ENCODE data around the gene USP2. TPM values are rescaled to one million over a fixed set of nuclear protein-coding genes. Genes with fewer than 3 reads are reported as not detected.

Gene USP2
- total RNA-seq, 1 experiment from 2014 or later: 5.7 TPM

- Histone ChIP-seq H3K4me2 (ENCODE audit: insufficient read depth, insufficient read length, low read length) (peak overlapping the region; percentile 8), H3K9me3 (ENCODE audit: control insufficient read depth, low read depth, low read length) (no peaks in the 10 kb centered on the region), H2BK5ac (ENCODE audit: insufficient read length, low read length) (no peak overlapping the region), H3K27ac (ENCODE audit: insufficient read length, low read depth, low read length) (no peak overlapping the region), H3K9ac (ENCODE audit: extremely low read depth, insufficient read length, low read length) (no peak overlapping the region), H3K23ac (ENCODE audit: insufficient read length, low read depth, low read length) (no peak overlapping the region), H3K4me1 (ENCODE audit: insufficient read depth, low read length) (peaks cover 16% of the 10 kb centered on the region), H3T11ph (ENCODE audit: low read length) (no peak overlapping the region), H2BK20ac (ENCODE audit: low read depth, low read length, poor library complexity, severe bottlenecking) (no peak overlapping the region), H4K20me1 (ENCODE audit: control insufficient read depth, insufficient read depth, insufficient read length) (no peaks in the 10 kb centered on the region), H2AK5ac (ENCODE audit: insufficient read length, low read length) (no peak overlapping the region), H3K79me2 (ENCODE audit: insufficient read depth, low read length) (peaks cover 8% of the 10 kb centered on the region; the same call in 1 of the 2 replicates), H3K27me3 (ENCODE audit: insufficient read depth, low read length) (no peaks in the 10 kb centered on the region), H3K4ac (ENCODE audit: low read depth, low read length) (no peak overlapping the region), H2BK15ac (ENCODE audit: low read depth, low read length) (no peak overlapping the region), H3K14ac (ENCODE audit: insufficient read depth, low read length) (no peak overlapping the region), H3K79me1 (ENCODE audit: insufficient read depth, low read depth, low read length, poor library complexity, severe bottlenecking) (no peaks in the 10 kb centered on the region), H3K56ac (ENCODE audit: insufficient read length, low read depth, low read length) (no peak overlapping the region), H2BK120ac (ENCODE audit: low read depth, low read length, poor library complexity, severe bottlenecking) (no peak overlapping the region), H3K18ac (ENCODE audit: insufficient read length, low read depth, low read length) (no peak overlapping the region), H4K8ac (replicated peaks; ENCODE audit: insufficient read length, low read depth, low read length) (no peak overlapping the region), H2AFZ (ENCODE audit: low read length) (no peak overlapping the region), H2BK12ac (ENCODE audit: insufficient read length, low read depth, low read length) (peak overlapping the region; percentile 69), H4K91ac (ENCODE audit: insufficient read length, low read depth, low read length) (no peak overlapping the region), H4K5ac (ENCODE audit: insufficient read length, low read depth, low read length) (no peak overlapping the region), H3K23me2 (ENCODE audit: insufficient read length, low read depth, low read length, poor library complexity, severe bottlenecking) (peaks cover 3% of the 10 kb centered on the region)
- H3K27me3 Mint-ChIP-seq (ENCODE audit: low read depth): peaks cover 14% of the 10 kb centered on the region
- no peaks in the 10 kb centered on the region; a peak in 2 of 5 replicates for H3K9me3 Mint-ChIP-seq
- peaks cover 48 to 51% of the 10 kb centered on the region in 2 experiments for H3K4me1 Mint-ChIP-seq
- H3K4me3 Mint-ChIP-seq: no peak overlapping the region
- peak overlapping the region in 1 of 3 experiments; percentile 55; a peak in 2 of 7 replicates for H3K27ac Mint-ChIP-seq
- no peak for TF ChIP-seq CTCF (conservative IDR thresholded peaks at IDR 0.05)
- WGBS (ENCODE audit: extremely low coverage, insufficient read length, low lambda C conversion rate): no CpG with 5 or more reads among the region's 4 CpGs
- DNase-seq: no peak
- H3K36me3 Mint-ChIP-seq (ENCODE audit: insufficient read depth in 1 of 3, low read depth in 3 of 3): peaks cover 0 to 12% (median 10%) of the 10 kb centered on the region in 3 experiments; a peak in 5 of 7 replicates
These were observed 44.7 kb upstream of the USP2 start for GRCh38 chr11:119426142-119426541.
